ENCODE measurements around the gene ARHGAP45. TPM values are rescaled to one million over a fixed set of nuclear protein-coding genes. Genes with fewer than 3 reads are reported as not detected.

ARHGAP45 gene
- total RNA-seq, 2 donors from 2014 or later, result 37.9 to 42.6 TPM

DNA sequence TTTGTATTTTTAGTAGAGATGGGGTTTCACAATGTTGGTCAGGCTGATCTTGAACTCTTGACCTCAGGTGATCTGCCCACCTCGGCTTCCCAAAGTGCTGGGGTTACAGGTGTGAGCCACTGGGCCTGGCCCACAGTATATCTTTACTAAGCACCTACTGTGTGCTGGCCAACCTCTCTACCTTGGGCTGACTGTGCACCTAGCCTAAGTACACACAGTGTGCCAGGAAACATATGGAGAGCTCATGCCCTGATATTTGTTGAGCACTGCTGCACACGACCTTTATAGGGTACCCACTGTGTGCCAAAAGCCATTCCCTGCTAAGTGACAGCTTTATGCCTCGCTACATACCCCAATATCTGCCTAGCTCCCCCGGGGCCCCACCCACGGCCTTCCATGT lies 6.3 kb upstream of the ARHGAP45 start:
- Histone ChIP-seq H3K9me3 (peaks cover 30% of the 10 kb centered on the region), H3K27me3 (replicated peaks; ENCODE audit: insufficient read depth) (no peaks in the 10 kb centered on the region), H3K4me1 (ENCODE audit: control insufficient read depth in 1 of 2, low read depth in 2 of 2) (peaks cover 5 to 12% of the 10 kb centered on the region in 2 donors), H3K4me3 (no peak overlapping the region), H3K27ac (no peak overlapping the region), H3K36me3 (no peaks in the 10 kb centered on the region)
- TF ChIP-seq, protein P1, sequence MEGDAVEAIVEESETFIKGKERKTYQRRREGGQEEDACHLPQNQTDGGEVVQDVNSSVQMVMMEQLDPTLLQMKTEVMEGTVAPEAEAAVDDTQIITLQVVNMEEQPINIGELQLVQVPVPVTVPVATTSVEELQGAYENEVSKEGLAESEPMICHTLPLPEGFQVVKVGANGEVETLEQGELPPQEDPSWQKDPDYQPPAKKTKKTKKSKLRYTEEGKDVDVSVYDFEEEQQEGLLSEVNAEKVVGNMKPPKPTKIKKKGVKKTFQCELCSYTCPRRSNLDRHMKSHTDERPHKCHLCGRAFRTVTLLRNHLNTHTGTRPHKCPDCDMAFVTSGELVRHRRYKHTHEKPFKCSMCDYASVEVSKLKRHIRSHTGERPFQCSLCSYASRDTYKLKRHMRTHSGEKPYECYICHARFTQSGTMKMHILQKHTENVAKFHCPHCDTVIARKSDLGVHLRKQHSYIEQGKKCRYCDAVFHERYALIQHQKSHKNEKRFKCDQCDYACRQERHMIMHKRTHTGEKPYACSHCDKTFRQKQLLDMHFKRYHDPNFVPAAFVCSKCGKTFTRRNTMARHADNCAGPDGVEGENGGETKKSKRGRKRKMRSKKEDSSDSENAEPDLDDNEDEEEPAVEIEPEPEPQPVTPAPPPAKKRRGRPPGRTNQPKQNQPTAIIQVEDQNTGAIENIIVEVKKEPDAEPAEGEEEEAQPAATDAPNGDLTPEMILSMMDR (IDR thresholded peaks at IDR 0.05), result no peak
- DNase-seq (ENCODE audit: low spot score) (no peak), ATAC-seq (ENCODE audit: insufficient number of reproducible peaks, low FRiP score, low read depth) (no peak)

DNA sequence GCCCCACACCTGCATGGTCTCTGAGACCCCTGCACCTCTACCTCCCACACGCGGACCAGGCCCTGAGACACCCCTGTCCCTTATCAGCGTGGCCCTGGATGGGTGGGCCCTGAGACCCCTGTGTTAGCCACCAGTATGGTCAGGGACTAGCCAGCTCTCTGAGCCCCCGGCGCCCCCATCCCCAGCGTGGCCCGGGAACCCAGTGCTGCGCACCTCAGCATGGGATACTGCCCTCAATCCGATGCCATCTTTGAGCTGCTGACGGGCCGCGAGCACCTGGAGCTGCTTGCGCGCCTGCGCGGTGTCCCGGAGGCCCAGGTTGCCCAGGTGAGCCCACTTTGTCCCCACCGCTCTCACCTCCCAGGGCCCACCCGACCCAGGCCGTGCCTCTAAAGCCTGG lies 5.0 kb upstream of the ARHGAP45 start:
- DNase-seq (ENCODE audit: low spot score) (no peak), ATAC-seq (ENCODE audit: insufficient number of reproducible peaks, low FRiP score, low read depth) (no peak)
- Histone ChIP-seq H3K27me3 (replicated peaks; ENCODE audit: insufficient read depth) (no peaks in the 10 kb centered on the region), H3K9me3 (peaks cover 17% of the 10 kb centered on the region), H3K36me3 (no peaks in the 10 kb centered on the region), H3K4me1 (ENCODE audit: control insufficient read depth in 1 of 2, low read depth in 2 of 2) (peaks cover 5 to 25% of the 10 kb centered on the region in 2 donors), H3K4me3 (no peak overlapping the region), H3K27ac (no peak overlapping the region)
- TF ChIP-seq, protein P1 (IDR thresholded peaks at IDR 0.05), result no peak

DNA sequence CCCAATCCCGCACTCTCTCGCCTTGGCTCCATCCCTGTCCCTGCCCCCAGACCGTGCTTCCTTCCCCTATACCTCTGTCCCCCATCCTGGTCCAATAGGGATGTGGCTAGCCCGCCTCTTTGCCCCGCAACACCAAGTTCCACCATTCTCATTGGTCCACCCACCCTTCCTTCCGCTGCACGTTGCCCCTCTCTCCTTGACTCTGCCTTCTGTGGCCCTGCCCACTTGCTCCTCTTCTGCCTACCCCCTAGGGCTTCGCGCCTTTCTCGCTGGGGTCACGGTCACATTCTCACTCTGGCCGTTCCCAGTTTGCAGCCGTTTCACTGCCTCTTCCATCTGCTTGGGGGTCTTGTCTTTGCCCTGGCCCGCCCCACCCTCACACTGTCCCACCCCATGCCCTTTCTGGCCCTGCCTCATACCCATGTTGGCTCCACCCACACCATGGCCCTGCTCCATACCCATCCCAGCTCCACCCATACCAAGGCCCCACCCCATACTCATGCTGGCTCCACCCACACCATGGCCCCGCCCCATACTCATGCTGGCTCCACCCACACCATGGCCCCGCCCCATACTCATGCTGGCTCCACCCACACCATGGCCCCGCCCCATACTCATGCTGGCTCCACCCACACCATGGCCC lies 4.5 kb upstream of the ARHGAP45 start:
- Histone ChIP-seq H3K9me3 (peaks cover 12% of the 10 kb centered on the region), H3K36me3 (no peaks in the 10 kb centered on the region), H3K27ac (no peak overlapping the region), H3K27me3 (replicated peaks; ENCODE audit: insufficient read depth) (no peaks in the 10 kb centered on the region), H3K4me3 (no peak overlapping the region), H3K4me1 (ENCODE audit: control insufficient read depth in 1 of 2, low read depth in 2 of 2) (peaks cover 8 to 30% of the 10 kb centered on the region in 2 donors)
- no peak for ATAC-seq (ENCODE audit: insufficient number of reproducible peaks, low FRiP score, low read depth)
- DNase-seq (ENCODE audit: low spot score), result no peak
- TF ChIP-seq, protein P1 (IDR thresholded peaks at IDR 0.05), result no peak

DNA sequence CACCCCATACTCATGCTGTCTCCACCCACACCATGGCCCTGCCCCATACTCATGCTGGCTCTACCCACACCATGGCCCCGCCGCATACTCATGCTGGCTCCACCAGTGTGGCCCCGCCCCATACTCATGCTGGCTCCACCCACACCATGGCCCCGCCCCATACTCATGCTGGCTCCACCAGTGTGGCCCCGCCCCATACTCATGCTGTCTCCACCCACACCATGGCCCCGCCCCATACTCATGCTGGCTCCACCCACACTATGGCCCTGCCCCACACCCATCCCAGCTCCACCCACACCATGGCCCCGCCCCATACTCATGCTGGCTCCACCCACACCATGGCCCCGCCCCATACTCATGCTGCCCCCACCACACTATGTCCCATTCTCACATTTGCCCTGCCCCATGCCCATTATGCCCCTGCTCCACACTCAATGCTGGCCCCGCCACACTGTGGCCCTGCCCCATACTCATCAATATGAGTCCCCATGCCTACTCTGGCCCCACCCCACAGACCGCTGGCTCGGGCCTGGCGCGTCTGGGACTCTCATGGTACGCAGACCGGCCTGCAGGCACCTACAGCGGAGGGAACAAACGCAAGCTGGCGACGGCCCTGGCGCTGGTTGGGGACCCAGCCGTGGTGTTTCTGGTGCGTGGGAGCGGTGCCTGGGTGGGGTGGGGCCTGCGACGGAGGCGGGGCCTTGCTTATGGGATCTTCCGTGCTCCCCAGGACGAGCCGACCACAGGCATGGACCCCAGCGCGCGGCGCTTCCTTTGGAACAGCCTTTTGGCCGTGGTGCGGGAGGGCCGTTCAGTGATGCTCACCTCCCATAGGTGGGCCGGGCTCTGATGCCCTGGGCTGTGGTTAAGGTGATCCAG lies 3.7 kb upstream of the ARHGAP45 start:
- Histone ChIP-seq H3K36me3 (no peaks in the 10 kb centered on the region), H3K27me3 (replicated peaks; ENCODE audit: insufficient read depth) (no peaks in the 10 kb centered on the region), H3K27ac (no peak overlapping the region), H3K4me3 (no peak overlapping the region), H3K4me1 (ENCODE audit: control insufficient read depth in 1 of 2, low read depth in 2 of 2) (peaks cover 8 to 34% of the 10 kb centered on the region in 2 donors), H3K9me3 (peaks cover 6% of the 10 kb centered on the region)
- TF ChIP-seq, protein P1 (IDR thresholded peaks at IDR 0.05), result no peak
- ATAC-seq (ENCODE audit: insufficient number of reproducible peaks, low FRiP score, low read depth) (no peak), DNase-seq (ENCODE audit: low spot score) (no peak)

DNA sequence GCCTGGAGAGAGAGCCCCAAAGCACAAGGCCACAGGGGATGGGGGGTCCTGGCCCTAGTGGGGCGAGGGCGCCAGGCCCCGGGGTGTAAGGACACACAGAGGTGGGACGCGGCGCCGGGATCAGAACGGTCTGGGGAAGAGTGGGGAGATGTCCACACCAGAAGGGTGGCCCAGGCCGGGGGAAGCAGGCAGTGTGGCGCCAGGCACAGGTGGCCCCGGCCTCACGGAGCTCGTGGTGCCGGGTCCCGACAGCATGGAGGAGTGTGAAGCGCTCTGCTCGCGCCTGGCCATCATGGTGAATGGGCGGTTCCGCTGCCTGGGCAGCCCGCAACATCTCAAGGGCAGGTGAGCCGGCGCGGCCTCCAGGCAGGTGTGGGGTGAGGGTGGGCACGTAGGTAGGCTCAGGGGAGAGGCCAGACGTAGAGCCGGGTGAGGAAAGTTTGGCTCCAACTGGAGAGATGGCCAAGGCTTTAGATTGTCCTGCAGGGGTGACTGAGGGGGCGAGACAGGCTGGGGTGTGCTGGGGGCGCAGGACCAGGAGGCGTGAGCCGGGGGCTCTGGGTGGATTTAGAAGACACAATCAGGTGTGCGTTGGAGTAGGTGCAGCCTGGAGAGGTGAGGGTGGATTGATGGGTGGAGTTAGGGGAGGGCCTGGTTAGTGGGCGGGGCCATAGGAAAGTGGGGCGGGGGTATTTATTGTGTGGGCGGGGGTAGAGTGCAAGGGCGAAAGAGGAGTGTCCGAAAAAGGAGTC lies 2.9 kb upstream of the ARHGAP45 start:
- H3K9me3 ChIP-seq, result no peaks in the 10 kb centered on the region
- no peak overlapping the region for H3K4me3 ChIP-seq
- H3K36me3 ChIP-seq, result no peaks in the 10 kb centered on the region
- TF ChIP-seq, protein P1 (IDR thresholded peaks at IDR 0.05), result no peak
- peaks cover 8 to 40% of the 10 kb centered on the region in 2 donors for H3K4me1 ChIP-seq (ENCODE audit: control insufficient read depth in 1 of 2, low read depth in 2 of 2)
- H3K27me3 ChIP-seq (replicated peaks; ENCODE audit: insufficient read depth), result no peaks in the 10 kb centered on the region
- no peak overlapping the region for H3K27ac ChIP-seq
- DNase-seq (ENCODE audit: low spot score) (no peak), ATAC-seq (ENCODE audit: insufficient number of reproducible peaks, low FRiP score, low read depth) (no peak)

Data from thoracic aorta (tissue), 2 donors.